Measurements from ENCODE around the gene STRAP.
"Not testable (repeated sequence)": the region's sequence is repeated elsewhere in the genome, so short reads cannot be mapped to it uniquely, and the experiment has no call there.

STRAP gene

GRCh38 chr12:15928870-15929571 lies 46.8 kb downstream of the STRAP start:
- DNase-seq = no peak

- DNase-seq = no peak
These were observed 49.4 kb downstream of the STRAP start for GRCh38 chr12:15931590-15932053.

- DNase-seq = no peak
These were observed 50.1 kb downstream of the STRAP start for GRCh38 chr12:15932327-15932726.

- no peak for DNase-seq
These were observed 50.8 kb downstream of the STRAP start for GRCh38 chr12:15932971-15933370.

- DNase-seq = no peak
These were observed 51.6 kb downstream of the STRAP start for GRCh38 chr12:15933751-15934150.

- no peak for DNase-seq
These were observed 54.6 kb downstream of the STRAP start for GRCh38 chr12:15936751-15937150.

GRCh38 chr12:15937902-15938301 lies 55.7 kb downstream of the STRAP start:
- no peak for DNase-seq

- DNase-seq = no peak
These were observed 56.9 kb downstream of the STRAP start for GRCh38 chr12:15939111-15939510.

- DNase-seq = no peak
These were observed 60.3 kb downstream of the STRAP start for GRCh38 chr12:15942475-15942874.

GRCh38 chr12:15943519-15943918 lies 61.3 kb downstream of the STRAP start:
- not testable (repeated sequence) for DNase-seq

- not testable (repeated sequence) for DNase-seq
These were observed 66.3 kb downstream of the STRAP start for GRCh38 chr12:15948461-15948860.
